NB4 (cell line): Measurements from ENCODE around the gene TRIM38.

Source experiments
- DNase-seq: peaks from one replicate; pipeline ENCODE4 v3.0.0; 2010; ENCODE audit warnings: low read depth
- H3K4me3 ChIP-seq: one replicate; pipeline ENCODE4 v1.5.1; 2011; ENCODE audit warnings: mild to moderate bottlenecking, low read depth, low read length, moderate library complexity
- CTCF ChIP-seq: IDR thresholded peaks from one replicate; pipeline ENCODE4 v1.5.1; 2012; ENCODE audit warnings: low read depth, low read length
- MAX ChIP-seq: IDR thresholded peaks from 2 replicates; pipeline ENCODE4 v1.6.1; 2011; ENCODE audit warnings: low read depth, low read length
- MYC ChIP-seq: IDR thresholded peaks from 2 replicates; pipeline ENCODE4 v1.6.1; 2011; ENCODE audit warnings: low read depth, low read length
- POLR2A ChIP-seq: IDR thresholded peaks from 2 replicates; pipeline ENCODE4 v1.6.1; 2011; ENCODE audit warnings: mild to moderate bottlenecking; ENCODE audit not compliant: insufficient read length; ENCODE audit errors: extremely low read depth

Gene TRIM38

DNA sequence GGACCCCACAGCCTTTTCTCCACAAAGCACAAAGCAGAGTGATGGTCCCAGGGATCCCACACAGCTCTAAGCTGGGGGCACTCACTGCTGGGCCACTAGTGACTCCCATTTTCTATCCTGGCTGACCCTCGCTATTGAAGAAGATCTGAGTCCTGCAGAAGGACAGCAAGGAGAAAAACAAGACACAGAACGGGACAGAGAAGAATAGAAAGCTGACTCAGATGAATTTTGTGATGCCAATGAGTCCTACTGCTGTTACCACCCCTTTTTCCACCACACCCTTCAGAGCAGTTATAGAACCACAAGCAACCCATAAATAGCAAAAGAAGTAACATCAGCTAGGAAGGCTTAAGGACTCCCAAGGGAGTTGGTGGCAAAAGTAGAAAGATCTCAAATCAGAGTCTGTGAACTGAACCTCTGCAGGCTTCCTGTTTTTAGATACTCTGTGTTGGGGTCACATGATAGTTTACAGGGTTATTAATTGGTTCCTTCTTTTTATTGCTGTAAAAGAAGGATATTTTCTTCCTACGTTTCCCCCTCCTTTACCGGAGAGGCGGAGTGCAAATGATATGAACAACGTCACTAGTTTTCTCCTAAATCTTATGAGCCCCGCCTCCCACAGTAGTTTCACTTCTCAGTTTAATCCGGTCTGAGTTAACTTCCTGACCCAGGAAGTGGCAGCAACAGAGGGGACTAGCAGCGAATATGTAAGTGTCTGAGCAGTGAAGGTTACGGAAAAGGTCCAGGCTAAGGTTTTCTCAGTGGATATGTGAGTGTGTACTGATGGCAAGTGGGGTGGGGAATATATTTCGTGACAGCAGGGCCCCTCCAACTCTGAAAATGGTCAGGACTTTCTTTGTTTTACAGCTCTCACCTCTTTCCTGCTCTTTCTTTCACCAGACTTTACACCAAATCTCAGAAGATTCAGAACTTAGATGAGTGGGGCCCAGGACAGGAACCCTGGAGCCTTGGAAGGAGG is at the start of gene TRIM38:
Gene TRIM38 (plus strand): TSS at position 654 of the 979 bp plus-strand sequence. CDS start 3,721 bp downstream, outside the sequence.
- peak within 1 kb of the TSS; percentile 80 for H3K4me3 ChIP-seq
- TF ChIP-seq CTCF (no peak), MYC (peak; percentile 40; the same call in 1 of the 2 replicates), POLR2A (peak; percentile 56), MAX (peak; percentile 52; the same call in 1 of the 2 replicates)

DNA sequence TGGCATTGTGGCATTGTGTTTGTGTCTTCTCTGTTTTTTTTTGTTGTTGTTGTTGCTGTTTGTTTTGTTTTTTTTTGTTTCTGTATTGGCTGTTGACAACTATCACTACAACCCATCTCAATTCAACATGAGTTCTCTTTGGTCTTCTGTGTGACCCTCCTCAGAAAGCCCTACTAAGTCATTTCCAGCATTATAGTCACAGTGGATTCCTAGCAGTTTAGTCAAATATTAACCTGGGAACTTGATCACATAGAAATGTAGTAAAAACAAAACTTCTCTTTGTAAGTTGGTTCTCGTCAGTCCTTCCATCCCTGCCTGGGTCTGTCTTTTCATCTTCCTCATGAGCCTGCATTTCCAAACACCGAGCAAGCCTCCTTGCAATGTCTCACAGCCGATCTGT is 48.9 kb upstream of the TRIM38 start:
- no peak for DNase-seq
- TF ChIP-seq POLR2A = no peak
- no peak for TF ChIP-seq CTCF
- no peak for TF ChIP-seq MAX
- no peak for TF ChIP-seq MYC
- H3K4me3 ChIP-seq = no peak overlapping the region

More for the DNA sequence above, at the start of gene TRIM38:
- DNase-seq = peak; percentile 97

- no peak for DNase-seq
- no peak overlapping the region for H3K4me3 ChIP-seq
- TF ChIP-seq POLR2A = no peak
These were observed 46.3 kb upstream of the TRIM38 start for GRCh38 chr6:25916330-25916729.

GRCh38 chr6:25916789-25917490 is 45.7 kb upstream of the TRIM38 start:
- H3K4me3 ChIP-seq = no peak overlapping the region
- TF ChIP-seq MAX (no peak), MYC (no peak), CTCF (no peak), POLR2A (no peak)
- no peak for DNase-seq

GRCh38 chr6:25918083-25918683 is 44.4 kb upstream of the TRIM38 start:
- DNase-seq = no peak
- no peak for TF ChIP-seq MAX
- no peak for TF ChIP-seq POLR2A
- H3K4me3 ChIP-seq = no peak overlapping the region

GRCh38 chr6:25919657-25920056 is 42.9 kb upstream of the TRIM38 start:
- H3K4me3 ChIP-seq = no peak overlapping the region
- DNase-seq = no peak
- TF ChIP-seq MAX (no peak), CTCF (no peak), MYC (no peak), POLR2A (no peak)
